Measurements from ENCODE around the gene AHDC1. TPM values are rescaled to one million over a fixed set of nuclear protein-coding genes. Genes with fewer than 3 reads are reported as not detected.
A peak's percentile ranks its signal among the peaks of the same experiment; 100 is the strongest.

Gene AHDC1
- total and polyA plus RNA-seq, 2 of the 13 experiments (the other 11 are each of a cell fraction or from before 2014, with no cell fraction given) = 1.0 to 2.7 TPM

GRCh38 chr1:27522432-27523336, 81.3 kb downstream of the AHDC1 start (continued):
- TF ChIP-seq, protein P1, sequence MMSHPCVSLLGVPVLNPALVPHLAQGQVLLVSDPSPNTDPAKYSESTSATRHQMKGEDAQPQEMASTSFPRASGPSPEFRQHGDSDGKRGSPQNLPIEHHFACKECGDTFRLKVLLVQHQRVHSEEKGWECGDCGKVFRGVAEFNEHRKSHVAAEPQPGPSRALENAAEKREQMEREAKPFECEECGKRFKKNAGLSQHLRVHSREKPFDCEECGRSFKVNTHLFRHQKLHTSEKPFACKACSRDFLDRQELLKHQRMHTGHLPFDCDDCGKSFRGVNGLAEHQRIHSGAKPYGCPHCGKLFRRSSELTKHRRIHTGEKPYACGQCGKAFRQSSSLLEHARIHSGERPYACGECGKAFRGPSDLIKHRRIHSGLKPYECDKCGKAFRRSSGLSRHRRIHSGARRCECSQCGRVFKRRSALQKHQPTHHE (CRISPR knock-in tag; IDR thresholded peaks at IDR 0.05; ENCODE audit: borderline replicate concordance) = no peak
- TF ChIP-seq ATF7-NPFF (CRISPR knock-in tag; IDR thresholded peaks at IDR 0.05; ENCODE audit: low read depth) = 0 out of 2 replicates have a peak, but pooled peaks have one; percentile 47
- TF ChIP-seq ZMAT3 (CRISPR knock-in tag; conservative IDR thresholded peaks at IDR 0.05) = peak; percentile 73; the same call in 1 of the 2 replicates
- 0 out of 2 replicates have a peak, but pooled peaks have one; percentile 16 for TF ChIP-seq ZNF331 (CRISPR knock-in tag; IDR thresholded peaks at IDR 0.05)
- TF ChIP-seq PAXIP1 (CRISPR knock-in tag; conservative IDR thresholded peaks at IDR 0.05) = peak; percentile 47
- TF ChIP-seq CEBPG (CRISPR knock-in tag; IDR thresholded peaks at IDR 0.05) = peak; percentile 1; the same call in 1 of the 2 replicates
- no peak for TF ChIP-seq TEAD3 (CRISPR knock-in tag; optimal IDR thresholded peaks at IDR 0.05; ENCODE audit: borderline replicate concordance)
- no peak for TF ChIP-seq HCFC1 (IDR thresholded peaks at IDR 0.05; ENCODE audit: low read depth, low read length)
- peak; percentile 72; the same call in 1 of the 2 replicates for TF ChIP-seq RCOR2 (CRISPR knock-in tag; IDR thresholded peaks at IDR 0.05)
- no peak for TF ChIP-seq HNF4A (CRISPR knock-in tag; IDR thresholded peaks at IDR 0.05)
- TF ChIP-seq, protein P2, sequence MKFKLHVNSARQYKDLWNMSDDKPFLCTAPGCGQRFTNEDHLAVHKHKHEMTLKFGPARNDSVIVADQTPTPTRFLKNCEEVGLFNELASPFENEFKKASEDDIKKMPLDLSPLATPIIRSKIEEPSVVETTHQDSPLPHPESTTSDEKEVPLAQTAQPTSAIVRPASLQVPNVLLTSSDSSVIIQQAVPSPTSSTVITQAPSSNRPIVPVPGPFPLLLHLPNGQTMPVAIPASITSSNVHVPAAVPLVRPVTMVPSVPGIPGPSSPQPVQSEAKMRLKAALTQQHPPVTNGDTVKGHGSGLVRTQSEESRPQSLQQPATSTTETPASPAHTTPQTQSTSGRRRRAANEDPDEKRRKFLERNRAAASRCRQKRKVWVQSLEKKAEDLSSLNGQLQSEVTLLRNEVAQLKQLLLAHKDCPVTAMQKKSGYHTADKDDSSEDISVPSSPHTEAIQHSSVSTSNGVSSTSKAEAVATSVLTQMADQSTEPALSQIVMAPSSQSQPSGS (CRISPR knock-in tag; IDR thresholded peaks at IDR 0.05) = 0 out of 2 replicates have a peak, but pooled peaks have one; percentile 13
- TF ChIP-seq, protein P3, sequence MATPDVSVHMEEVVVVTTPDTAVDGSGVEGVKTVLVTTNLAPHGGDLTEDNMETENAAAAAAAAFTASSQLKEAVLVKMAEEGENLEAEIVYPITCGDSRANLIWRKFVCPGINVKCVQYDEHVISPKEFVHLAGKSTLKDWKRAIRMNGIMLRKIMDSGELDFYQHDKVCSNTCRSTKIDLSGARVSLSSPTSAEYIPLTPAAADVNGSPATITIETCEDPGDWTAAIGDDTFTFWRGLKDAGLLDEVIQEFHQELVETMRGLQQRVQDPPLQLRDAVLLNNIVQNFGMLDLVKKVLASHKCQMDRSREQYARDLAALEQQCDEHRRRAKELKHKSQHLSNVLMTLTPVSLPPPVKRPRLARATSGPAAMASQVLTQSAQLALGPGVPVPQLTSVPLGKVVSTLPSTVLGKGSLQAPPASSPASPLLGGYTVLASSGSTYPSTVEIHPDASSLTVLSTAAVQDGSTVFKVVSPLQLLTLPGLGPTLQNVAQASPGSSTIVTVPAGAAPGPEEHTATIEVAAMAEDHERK (CRISPR knock-in tag; IDR thresholded peaks at IDR 0.05; ENCODE audit: low read depth) = no peak
- no peak for TF ChIP-seq RFX3 (CRISPR knock-in tag; IDR thresholded peaks at IDR 0.05)
- TF ChIP-seq ZNF598 (CRISPR knock-in tag; IDR thresholded peaks at IDR 0.05; ENCODE audit: borderline replicate concordance) = peak; percentile 67; the same call in 1 of the 2 replicates
- TF ChIP-seq HMGXB4 (CRISPR knock-in tag; IDR thresholded peaks at IDR 0.05; ENCODE audit: borderline replicate concordance in 1 of 2, low read depth in 1 of 2) = peak; percentile 46 to 71; a peak in 2 of 4 replicates
- TF ChIP-seq ZNF557 (CRISPR knock-in tag; IDR thresholded peaks at IDR 0.05) = no peak
- TF ChIP-seq SMAD3 (CRISPR knock-in tag; IDR thresholded peaks at IDR 0.05) = no peak
- TF ChIP-seq ZNF839 (CRISPR knock-in tag; IDR thresholded peaks at IDR 0.05; ENCODE audit: borderline replicate concordance) = peak; percentile 73; the same call in 1 of the 2 replicates
- TF ChIP-seq CREB1 (IDR thresholded peaks at IDR 0.05) = no peak
- no peak for TF ChIP-seq CREB1 (CRISPR knock-in tag; IDR thresholded peaks at IDR 0.05)

Data from HepG2 (cell line).